KMS-11 (cell line): ENCODE data around the gene TMEM273.

Experiments used
- H2AFZ ChIP-seq: fragments of 200-600 bp; sonication (generic); 2 replicates; pipeline ENCODE4 v1.6.1; 2016; ENCODE audit warnings: antibody characterized with exemption, mixed run types, low read depth
- H3K27ac ChIP-seq: fragments of 200-600 bp; sonication (generic); 2 replicates; pipeline ENCODE4 v1.6.1; 2016; ENCODE audit warnings: mild to moderate bottlenecking, mixed run types
- H3K27me3 ChIP-seq: fragments of 200-600 bp; sonication (generic); 2 replicates; pipeline ENCODE4 v1.6.1; 2017; ENCODE audit warnings: mild to moderate bottlenecking, low read depth, mixed run types, moderate library complexity; ENCODE audit not compliant: insufficient read depth
- H3K36me3 ChIP-seq: fragments of 200-600 bp; sonication (generic); 2 replicates; pipeline ENCODE4 v1.6.1; 2017; ENCODE audit warnings: mild to moderate bottlenecking, mixed run types; ENCODE audit not compliant: insufficient read depth
- H3K4me1 ChIP-seq: fragments of 200-600 bp; sonication (generic); 2 replicates; pipeline ENCODE4 v1.6.1; 2016; ENCODE audit warnings: mild to moderate bottlenecking, low read depth, mixed run types; ENCODE audit not compliant: poor library complexity, severe bottlenecking
- H3K4me2 ChIP-seq: fragments of 200-600 bp; sonication (generic); 2 replicates; pipeline ENCODE4 v1.7.0; 2016; ENCODE audit warnings: mild to moderate bottlenecking, mixed run types
- H3K4me3 ChIP-seq: fragments of 200-600 bp; sonication (generic); IDR thresholded peaks from 2 replicates; pipeline ENCODE4 v1.6.1; 2017; ENCODE audit warnings: low read depth, low read length, mixed read lengths; ENCODE audit not compliant: insufficient read depth
- H3K79me2 ChIP-seq: fragments of 200-600 bp; sonication (generic); 2 replicates; pipeline ENCODE4 v1.6.1; 2016; ENCODE audit warnings: low read depth, mixed run types; ENCODE audit not compliant: insufficient read depth
- H3K9ac ChIP-seq: fragments of 200-600 bp; sonication (generic); 2 replicates; pipeline ENCODE4 v1.6.1; 2016; ENCODE audit warnings: mild to moderate bottlenecking, mixed run types
- H4K20me1 ChIP-seq: fragments of 200-600 bp; sonication (generic); 2 replicates; pipeline ENCODE4 v1.6.1; 2016; ENCODE audit warnings: mild to moderate bottlenecking, mixed run types; ENCODE audit not compliant: insufficient read depth
- CTCF ChIP-seq: fragments of 200-600 bp; sonication (generic); conservative IDR thresholded peaks from 2 replicates; pipeline ENCODE4 v1.6.1; 2017; ENCODE audit warnings: low read depth, mild to moderate bottlenecking, antibody characterized with exemption, low read length, moderate library complexity, mixed read lengths

The TMEM273 gene

GRCh38 chr10:49220031-49220430 lies 31.8 kb upstream of the TMEM273 start:
- H3K9ac ChIP-seq: no peak overlapping the region
- H3K36me3 ChIP-seq: no peaks in the 10 kb centered on the region
- TF ChIP-seq CTCF: no peak
- H3K4me1 ChIP-seq: no peaks in the 10 kb centered on the region
- H3K79me2 ChIP-seq: no peaks in the 10 kb centered on the region
- no peak overlapping the region for H2AFZ ChIP-seq
- no peak overlapping the region for H3K4me2 ChIP-seq
- no peak overlapping the region for H3K4me3 ChIP-seq
- no peaks in the 10 kb centered on the region for H4K20me1 ChIP-seq
- H3K27ac ChIP-seq: no peak overlapping the region
- H3K27me3 ChIP-seq: no peaks in the 10 kb centered on the region

- Histone ChIP-seq H3K79me2 (no peaks in the 10 kb centered on the region), H3K4me1 (no peaks in the 10 kb centered on the region), H3K36me3 (no peaks in the 10 kb centered on the region), H3K27me3 (no peaks in the 10 kb centered on the region), H4K20me1 (no peaks in the 10 kb centered on the region), H3K4me2 (no peak overlapping the region), H3K4me3 (no peak overlapping the region), H3K27ac (no peak overlapping the region), H3K9ac (no peak overlapping the region), H2AFZ (no peak overlapping the region)
- TF ChIP-seq CTCF: no peak
Measured at GRCh38 chr10:49219248-49219647, 31.1 kb upstream of the TMEM273 start.

GRCh38 chr10:49218480-49218879 lies 30.3 kb upstream of the TMEM273 start:
- H2AFZ ChIP-seq: no peak overlapping the region

GRCh38 chr10:49217645-49218044 lies 29.5 kb upstream of the TMEM273 start:
- Histone ChIP-seq H3K4me3 (no peak overlapping the region), H3K4me1 (no peaks in the 10 kb centered on the region), H3K4me2 (no peak overlapping the region), H3K27ac (no peak overlapping the region), H2AFZ (no peak overlapping the region), H3K36me3 (no peaks in the 10 kb centered on the region), H3K9ac (no peak overlapping the region), H4K20me1 (no peaks in the 10 kb centered on the region), H3K79me2 (no peaks in the 10 kb centered on the region), H3K27me3 (no peaks in the 10 kb centered on the region)
- no peak for TF ChIP-seq CTCF

More at GRCh38 chr10:49218480-49218879, 30.3 kb upstream of the TMEM273 start:
- Histone ChIP-seq H3K27ac (no peak overlapping the region), H3K36me3 (no peaks in the 10 kb centered on the region), H3K79me2 (no peaks in the 10 kb centered on the region), H3K27me3 (no peaks in the 10 kb centered on the region), H3K4me3 (no peak overlapping the region), H3K4me2 (no peak overlapping the region), H4K20me1 (no peaks in the 10 kb centered on the region), H3K4me1 (no peaks in the 10 kb centered on the region), H3K9ac (no peak overlapping the region)
- TF ChIP-seq CTCF: no peak
